ENCODE measurements around the gene ZNF480.

DNA sequence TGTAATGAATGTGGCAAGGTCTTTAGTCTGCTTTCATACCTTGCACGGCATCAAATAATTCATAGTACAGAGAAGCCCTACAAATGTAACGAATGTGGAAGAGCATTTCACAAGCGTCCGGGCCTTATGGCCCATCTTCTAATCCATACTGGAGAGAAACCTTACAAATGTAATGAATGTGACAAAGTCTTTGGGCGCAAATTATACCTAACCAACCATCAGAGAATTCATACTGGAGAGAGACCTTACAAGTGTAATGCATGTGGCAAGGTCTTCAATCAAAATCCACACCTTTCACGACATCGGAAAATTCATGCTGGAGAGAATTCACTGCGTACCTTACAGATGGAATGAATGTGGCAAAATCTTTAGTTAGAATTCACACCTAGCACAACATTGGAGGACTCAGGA, 69.5 kb downstream of the ZNF480 start:
- no peak for TF ChIP-seq POLR2A (IDR thresholded peaks at IDR 0.05)
- TF ChIP-seq, protein P1, sequence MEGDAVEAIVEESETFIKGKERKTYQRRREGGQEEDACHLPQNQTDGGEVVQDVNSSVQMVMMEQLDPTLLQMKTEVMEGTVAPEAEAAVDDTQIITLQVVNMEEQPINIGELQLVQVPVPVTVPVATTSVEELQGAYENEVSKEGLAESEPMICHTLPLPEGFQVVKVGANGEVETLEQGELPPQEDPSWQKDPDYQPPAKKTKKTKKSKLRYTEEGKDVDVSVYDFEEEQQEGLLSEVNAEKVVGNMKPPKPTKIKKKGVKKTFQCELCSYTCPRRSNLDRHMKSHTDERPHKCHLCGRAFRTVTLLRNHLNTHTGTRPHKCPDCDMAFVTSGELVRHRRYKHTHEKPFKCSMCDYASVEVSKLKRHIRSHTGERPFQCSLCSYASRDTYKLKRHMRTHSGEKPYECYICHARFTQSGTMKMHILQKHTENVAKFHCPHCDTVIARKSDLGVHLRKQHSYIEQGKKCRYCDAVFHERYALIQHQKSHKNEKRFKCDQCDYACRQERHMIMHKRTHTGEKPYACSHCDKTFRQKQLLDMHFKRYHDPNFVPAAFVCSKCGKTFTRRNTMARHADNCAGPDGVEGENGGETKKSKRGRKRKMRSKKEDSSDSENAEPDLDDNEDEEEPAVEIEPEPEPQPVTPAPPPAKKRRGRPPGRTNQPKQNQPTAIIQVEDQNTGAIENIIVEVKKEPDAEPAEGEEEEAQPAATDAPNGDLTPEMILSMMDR (IDR thresholded peaks at IDR 0.05) = no peak

Measured in body of pancreas (tissue), 4 donors.